ENCODE results near the gene SCRN1. TPM values are rescaled to one million over a fixed set of nuclear protein-coding genes. Genes with fewer than 3 reads are reported as not detected.
A peak's percentile ranks its signal among the peaks of the same experiment; 100 is the strongest.

The SCRN1 gene
- total RNA-seq, 1 experiment from 2014 or later, result 37.9 TPM

- H4K20me1 ChIP-seq (ENCODE audit: low read length), result no peaks in the 10 kb centered on the region
- H3K4me3 ChIP-seq (ENCODE audit: low read length), result no peak overlapping the region
- ChIA-PET CTCF (no interaction called here), POLR2A (ENCODE audit: unreplicated experiment) (no interaction called here)
- peaks cover 49% of the 10 kb centered on the region for H3K36me3 ChIP-seq (ENCODE audit: low read depth, low read length)
- no peak overlapping the region for H3K4me2 ChIP-seq (ENCODE audit: low read length)
- no peak for ATAC-seq
- no TSS peak for BruUV-seq (replicated peaks)
- no peaks in the 10 kb centered on the region for H3F3A ChIP-seq (ENCODE audit: low read length, unreplicated experiment)
- no peak for DNase-seq
- H3K9me2 ChIP-seq (replicated peaks; ENCODE audit: low read length), result no peaks in the 10 kb centered on the region
- TF ChIP-seq CTCF (conservative IDR thresholded peaks at IDR 0.05; ENCODE audit: low read depth, low read length), result no peak
- TF ChIP-seq EZH2phosphoT487 (IDR thresholded peaks at IDR 0.05; ENCODE audit: borderline replicate concordance, low read length), result no peak
- TF ChIP-seq EZH2 (IDR thresholded peaks at IDR 0.05; ENCODE audit: low read length, unreplicated experiment), result no peak
- H2AFZ ChIP-seq (ENCODE audit: low read length), result no peak overlapping the region
- H3K4me1 ChIP-seq (ENCODE audit: insufficient read depth, low read length), result peaks cover 25% of the 10 kb centered on the region
- no peaks in the 10 kb centered on the region for H3K9me3 ChIP-seq (ENCODE audit: low read length)
- H3K79me2 ChIP-seq (ENCODE audit: low read length), result no peaks in the 10 kb centered on the region
- intact Hi-C loops (cut with micrococcal nuclease), result no loop called here
- H3K27me3 ChIP-seq (ENCODE audit: low read length), result no peaks in the 10 kb centered on the region
- H3K9ac ChIP-seq (ENCODE audit: low read length), result no peak overlapping the region
- no peak overlapping the region for H3K27ac ChIP-seq (ENCODE audit: low read length)
These were observed 49.4 kb downstream of the SCRN1 start for GRCh38 chr7:29940199-29940598.

DNA sequence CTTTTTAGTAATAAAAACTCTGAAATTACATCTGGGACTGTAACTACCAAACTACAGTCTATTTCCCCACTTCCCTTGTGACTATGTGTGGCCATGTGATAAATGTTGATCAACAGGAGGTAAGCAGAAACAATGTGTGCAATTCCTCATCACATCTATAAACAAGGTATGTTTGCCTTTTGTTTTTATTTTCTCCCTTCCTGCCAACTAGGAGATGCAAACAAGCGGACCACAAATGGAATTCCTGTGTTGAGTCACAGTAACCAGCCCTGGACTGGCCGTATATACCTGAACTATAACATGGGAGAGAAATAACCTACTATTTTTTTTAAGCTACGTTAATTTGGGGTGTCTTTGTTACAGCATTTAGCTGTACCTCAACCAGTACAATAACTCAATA, 52.5 kb downstream of the SCRN1 start:
- Histone ChIP-seq H3K4me3 (ENCODE audit: low read length) (no peak overlapping the region), H3K9me3 (ENCODE audit: low read length) (no peaks in the 10 kb centered on the region), H3F3A (ENCODE audit: low read length, unreplicated experiment) (no peaks in the 10 kb centered on the region), H3K27ac (ENCODE audit: low read length) (no peak overlapping the region), H3K27me3 (ENCODE audit: low read length) (no peaks in the 10 kb centered on the region), H3K9ac (ENCODE audit: low read length) (no peak overlapping the region), H3K79me2 (ENCODE audit: low read length) (no peaks in the 10 kb centered on the region), H3K9me2 (replicated peaks; ENCODE audit: low read length) (no peaks in the 10 kb centered on the region), H3K36me3 (ENCODE audit: low read depth, low read length) (peaks cover 45% of the 10 kb centered on the region), H3K4me1 (ENCODE audit: insufficient read depth, low read length) (peaks cover 38% of the 10 kb centered on the region), H3K4me2 (ENCODE audit: low read length) (no peak overlapping the region), H2AFZ (ENCODE audit: low read length) (no peak overlapping the region), H4K20me1 (ENCODE audit: low read length) (no peaks in the 10 kb centered on the region)
- BruUV-seq (replicated peaks), result no TSS peak
- CTCF ChIA-PET, result no interaction called here
- DNase-seq (peak; percentile 56), ATAC-seq (peak; percentile 68)
- TF ChIP-seq EZH2 (IDR thresholded peaks at IDR 0.05; ENCODE audit: low read length, unreplicated experiment) (no peak), CTCF (conservative IDR thresholded peaks at IDR 0.05; ENCODE audit: low read depth, low read length) (no peak), EZH2phosphoT487 (IDR thresholded peaks at IDR 0.05; ENCODE audit: borderline replicate concordance, low read length) (no peak)
- intact Hi-C loops (cut with micrococcal nuclease), result loop anchor here (5.0 to 10.0 kb wide), 3 partner anchors 50 to 372 kb away; partner anchors contain the start of genes FKBP14, PLEKHA8, PRR15 and SCRN1
- POLR2A ChIA-PET (ENCODE audit: unreplicated experiment), result interaction anchor here (0.6 kb wide), 1 partner anchor 31 kb away, joined by 3 read pairs; no protein-coding TSS in a partner anchor

GRCh38 chr7:29935111-29935510, 54.5 kb downstream of the SCRN1 start:
- Histone ChIP-seq H3K4me1 (ENCODE audit: insufficient read depth, low read length) (peaks cover 43% of the 10 kb centered on the region), H3K9me2 (replicated peaks; ENCODE audit: low read length) (no peaks in the 10 kb centered on the region), H2AFZ (ENCODE audit: low read length) (no peak overlapping the region), H3K79me2 (ENCODE audit: low read length) (no peaks in the 10 kb centered on the region), H4K20me1 (ENCODE audit: low read length) (no peaks in the 10 kb centered on the region), H3F3A (ENCODE audit: low read length, unreplicated experiment) (no peaks in the 10 kb centered on the region), H3K9ac (ENCODE audit: low read length) (no peak overlapping the region), H3K4me2 (ENCODE audit: low read length) (peak overlapping the region; percentile 41), H3K27me3 (ENCODE audit: low read length) (no peaks in the 10 kb centered on the region), H3K4me3 (ENCODE audit: low read length) (no peak overlapping the region), H3K36me3 (ENCODE audit: low read depth, low read length) (peaks cover 36% of the 10 kb centered on the region), H3K27ac (ENCODE audit: low read length) (peak overlapping the region; percentile 49), H3K9me3 (ENCODE audit: low read length) (no peaks in the 10 kb centered on the region)
- DNase-seq, result peak; percentile 83
- TF ChIP-seq CTCF (conservative IDR thresholded peaks at IDR 0.05; ENCODE audit: low read depth, low read length) (no peak), EZH2 (IDR thresholded peaks at IDR 0.05; ENCODE audit: low read length, unreplicated experiment) (no peak), EZH2phosphoT487 (IDR thresholded peaks at IDR 0.05; ENCODE audit: borderline replicate concordance, low read length) (no peak)
- ChIA-PET CTCF (interaction anchor here (0.7 to 1.3 kb wide), 2 partner anchors 14 to 39 kb away, joined by 3 to 8 read pairs; no protein-coding TSS in a partner anchor), POLR2A (ENCODE audit: unreplicated experiment) (interaction anchor here (0.5 kb wide), 1 partner anchor 70 kb away, joined by 4 read pairs; no protein-coding TSS in a partner anchor)
- ATAC-seq, result peak; percentile 71
- intact Hi-C loops (cut with micrococcal nuclease), result loop anchor here (5.0 to 10.0 kb wide), 3 partner anchors 52 to 370 kb away; partner anchors contain the start of genes FKBP14, PLEKHA8, PRR15 and SCRN1
- BruUV-seq (replicated peaks), result no TSS peak
